WTC11 (cell line): ENCODE data around the gene SPDYE16.

ENCODE experiments used
- AFF4 ChIP-seq: sonication (generic); formaldehyde crosslinking; IDR thresholded peaks from 2 replicates; pipeline ENCODE4 v1.8.1; 2023; ENCODE audit warnings: mild to moderate bottlenecking, missing genetic modification reagents, borderline replicate concordance
- CREM ChIP-seq: sonication (generic); formaldehyde crosslinking; IDR thresholded peaks from 2 replicates; pipeline ENCODE4 v1.8.1; 2022; ENCODE audit warnings: mild to moderate bottlenecking, missing genetic modification reagents, moderate library complexity
- GABPB1 ChIP-seq: sonication (generic); formaldehyde crosslinking; IDR thresholded peaks from 2 replicates; pipeline ENCODE4 v1.8.1; 2023; ENCODE audit warnings: mild to moderate bottlenecking, missing genetic modification reagents
- NFYB ChIP-seq: sonication (generic); formaldehyde crosslinking; conservative IDR thresholded peaks from 2 replicates; pipeline ENCODE4 v1.8.0; 2022; ENCODE audit warnings: low read depth, missing genetic modification reagents
- STAT6 ChIP-seq: sonication (generic); formaldehyde crosslinking; conservative IDR thresholded peaks from 2 replicates; pipeline ENCODE4 v1.8.1; 2023; ENCODE audit warnings: mild to moderate bottlenecking, low read depth, missing genetic modification reagents, moderate library complexity
- TCF7 ChIP-seq: sonication (generic); formaldehyde crosslinking; IDR thresholded peaks from 2 replicates; pipeline ENCODE4 v1.8.0; 2022; ENCODE audit warnings: mild to moderate bottlenecking, low read depth, missing genetic modification reagents, moderate library complexity
- TEAD1 ChIP-seq: sonication (generic); formaldehyde crosslinking; IDR thresholded peaks from 2 replicates; pipeline ENCODE4 v1.8.0; 2022; ENCODE audit warnings: mild to moderate bottlenecking, missing genetic modification reagents
- ZNF121 ChIP-seq: sonication (generic); formaldehyde crosslinking; IDR thresholded peaks from 2 replicates; pipeline ENCODE4 v1.8.0; 2023; ENCODE audit warnings: missing genetic modification reagents
- ZNF138 ChIP-seq: sonication (generic); formaldehyde crosslinking; conservative IDR thresholded peaks from 2 replicates; pipeline ENCODE4 v1.8.1; 2022; ENCODE audit warnings: mild to moderate bottlenecking, moderate library complexity, missing genetic modification reagents
- ZNF232 ChIP-seq: sonication (generic); formaldehyde crosslinking; IDR thresholded peaks from 2 replicates; pipeline ENCODE4 v1.8.0; 2022; ENCODE audit warnings: mild to moderate bottlenecking, missing genetic modification reagents
- TF ChIP-seq, protein P1 (sequence below): fragments of 200-600 bp; IDR thresholded peaks from 2 replicates; pipeline ENCODE4 v1.8.0; 2022; ENCODE audit warnings: antibody characterized with exemption
- TF ChIP-seq, protein P2 (sequence below): sonication (generic); formaldehyde crosslinking; IDR thresholded peaks from 2 replicates; pipeline ENCODE4 v1.8.0; 2022; ENCODE audit warnings: mild to moderate bottlenecking, missing genetic modification reagents
- TF ChIP-seq, protein P3 (sequence below): sonication (generic); formaldehyde crosslinking; IDR thresholded peaks from 2 replicates; pipeline ENCODE4 v1.8.1; 2023; ENCODE audit warnings: mild to moderate bottlenecking, missing genetic modification reagents, moderate library complexity
- TF ChIP-seq, protein P4 (sequence below): sonication (generic); formaldehyde crosslinking; IDR thresholded peaks from 2 replicates; pipeline ENCODE4 v1.8.0; 2022; ENCODE audit warnings: mild to moderate bottlenecking, missing genetic modification reagents

GRCh38 chr7:76506081-76506440, 37.0 kb downstream of the SPDYE16 start:
- TF ChIP-seq, protein P1, sequence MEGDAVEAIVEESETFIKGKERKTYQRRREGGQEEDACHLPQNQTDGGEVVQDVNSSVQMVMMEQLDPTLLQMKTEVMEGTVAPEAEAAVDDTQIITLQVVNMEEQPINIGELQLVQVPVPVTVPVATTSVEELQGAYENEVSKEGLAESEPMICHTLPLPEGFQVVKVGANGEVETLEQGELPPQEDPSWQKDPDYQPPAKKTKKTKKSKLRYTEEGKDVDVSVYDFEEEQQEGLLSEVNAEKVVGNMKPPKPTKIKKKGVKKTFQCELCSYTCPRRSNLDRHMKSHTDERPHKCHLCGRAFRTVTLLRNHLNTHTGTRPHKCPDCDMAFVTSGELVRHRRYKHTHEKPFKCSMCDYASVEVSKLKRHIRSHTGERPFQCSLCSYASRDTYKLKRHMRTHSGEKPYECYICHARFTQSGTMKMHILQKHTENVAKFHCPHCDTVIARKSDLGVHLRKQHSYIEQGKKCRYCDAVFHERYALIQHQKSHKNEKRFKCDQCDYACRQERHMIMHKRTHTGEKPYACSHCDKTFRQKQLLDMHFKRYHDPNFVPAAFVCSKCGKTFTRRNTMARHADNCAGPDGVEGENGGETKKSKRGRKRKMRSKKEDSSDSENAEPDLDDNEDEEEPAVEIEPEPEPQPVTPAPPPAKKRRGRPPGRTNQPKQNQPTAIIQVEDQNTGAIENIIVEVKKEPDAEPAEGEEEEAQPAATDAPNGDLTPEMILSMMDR: no peak
- TF ChIP-seq NFYB (CRISPR knock-in tag): no peak
- no peak for TF ChIP-seq ZNF138 (CRISPR knock-in tag)
- TF ChIP-seq ZNF121 (CRISPR knock-in tag): no peak
- TF ChIP-seq GABPB1: no peak
- TF ChIP-seq STAT6 (CRISPR knock-in tag): no peak
- TF ChIP-seq, protein P2, sequence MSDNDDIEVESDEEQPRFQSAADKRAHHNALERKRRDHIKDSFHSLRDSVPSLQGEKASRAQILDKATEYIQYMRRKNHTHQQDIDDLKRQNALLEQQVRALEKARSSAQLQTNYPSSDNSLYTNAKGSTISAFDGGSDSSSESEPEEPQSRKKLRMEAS (CRISPR knock-in tag): no peak
- TF ChIP-seq, protein P3, sequence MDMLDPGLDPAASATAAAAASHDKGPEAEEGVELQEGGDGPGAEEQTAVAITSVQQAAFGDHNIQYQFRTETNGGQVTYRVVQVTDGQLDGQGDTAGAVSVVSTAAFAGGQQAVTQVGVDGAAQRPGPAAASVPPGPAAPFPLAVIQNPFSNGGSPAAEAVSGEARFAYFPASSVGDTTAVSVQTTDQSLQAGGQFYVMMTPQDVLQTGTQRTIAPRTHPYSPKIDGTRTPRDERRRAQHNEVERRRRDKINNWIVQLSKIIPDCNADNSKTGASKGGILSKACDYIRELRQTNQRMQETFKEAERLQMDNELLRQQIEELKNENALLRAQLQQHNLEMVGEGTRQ (CRISPR knock-in tag): no peak
- no peak for TF ChIP-seq TEAD1 (CRISPR knock-in tag)
- TF ChIP-seq ZNF232 (CRISPR knock-in tag): no peak
- no peak for TF ChIP-seq TCF7 (CRISPR knock-in tag)
- no peak for TF ChIP-seq AFF4
- TF ChIP-seq CREM (CRISPR knock-in tag): no peak
- TF ChIP-seq, protein P4, sequence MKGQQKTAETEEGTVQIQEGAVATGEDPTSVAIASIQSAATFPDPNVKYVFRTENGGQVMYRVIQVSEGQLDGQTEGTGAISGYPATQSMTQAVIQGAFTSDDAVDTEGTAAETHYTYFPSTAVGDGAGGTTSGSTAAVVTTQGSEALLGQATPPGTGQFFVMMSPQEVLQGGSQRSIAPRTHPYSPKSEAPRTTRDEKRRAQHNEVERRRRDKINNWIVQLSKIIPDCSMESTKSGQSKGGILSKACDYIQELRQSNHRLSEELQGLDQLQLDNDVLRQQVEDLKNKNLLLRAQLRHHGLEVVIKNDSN (CRISPR knock-in tag): no peak
